Testis (tissue), 3 donors: ENCODE measurements around the gene AZGP1. TPM values are rescaled to one million over a fixed set of nuclear protein-coding genes. Genes with fewer than 3 reads are reported as not detected.

Experiments used
- DNase-seq: peaks from one replicate; pipeline ENCODE4 v3.0.0-alpha.2; 2019
- H3K27ac ChIP-seq, 2 donors: fragments of 200-600 bp; sonication (generic); one replicate each; pipeline ENCODE4 v1.5.1; 2019
- H3K27me3 ChIP-seq: fragments of 200-600 bp; sonication (generic); one replicate; pipeline ENCODE4 v1.5.1; 2019
- H3K36me3 ChIP-seq: fragments of 200-600 bp; sonication (generic); one replicate; pipeline ENCODE4 v1.5.1; 2017; ENCODE audit warnings: low read depth; ENCODE audit errors: missing control alignments
- H3K4me1 ChIP-seq: fragments of 200-600 bp; sonication (generic); one replicate; pipeline ENCODE4 v1.5.1; 2019
- H3K4me3 ChIP-seq, 2 donors: fragments of 200-600 bp; sonication (generic); one replicate each; pipeline ENCODE4 v1.5.1; 2017 to 2019
- H3K9me3 ChIP-seq: fragments of 200-600 bp; sonication (generic); one replicate; pipeline ENCODE4 v1.5.1; 2017
- CTCF ChIP-seq, 3 experiments: fragments of 450-650 bp in 2 of 3; fragments of 200-600 bp in 1 of 3; sonication (generic) in 1 of 3; IDR thresholded peaks; one replicate each; pipeline ENCODE4 v1.5.1; 2016 to 2019; ENCODE audit warnings: antibody characterized with exemption in 3 of 3, mild to moderate bottlenecking in 2 of 3, moderate library complexity in 1 of 3
- POLR2A ChIP-seq: fragments of 450-650 bp; IDR thresholded peaks from one replicate; pipeline ENCODE4 v1.6.1; 2017; ENCODE audit warnings: antibody characterized with exemption, mild to moderate bottlenecking, moderate library complexity
- WGBS, 2 donors: methylation state at CpG; one replicate each; pipeline ENCODE4 v1.1.5; 2018; 5-methylcytosine and 5-hydroxymethylcytosine counted together
- intact Hi-C: fragments of 100-400 bp; cut with DNase I; formaldehyde crosslinking; loops from one replicate; pipeline ENCODE4 v1.15.1; 2023; ENCODE audit warnings: low total_unique reads
- polyA plus RNA-seq: library from polyadenylated mRNA; stranded (reverse); fragments of 350-450 nt; fragmentation: Illumina TruSeq; extraction: RNeasy Lipid Tissue Mini Kit (QIAGEN cat#74804); gene quantifications from one replicate; pipeline ENCODE4 v1.2.3, GENCODE V29; 2014; ENCODE audit warnings: low read depth, low replicate concordance; ENCODE audit not compliant: insufficient read depth
- small RNA-seq, 2 donors: library from RNA; depleted of rRNA; stranded (forward); fragments of <200 nt; gene quantifications; one replicate each; pipeline ENCODE3, GENCODE V24; 2016
- total RNA-seq, 2 donors: library from RNA; depleted of rRNA; stranded (reverse); fragments of >200 nt; gene quantifications; one replicate each; pipeline ENCODE4 v1.2.3, GENCODE V29; 2016

Gene AZGP1
- total and polyA plus RNA-seq, 3 donors from 2014 or later = 42.1 to 81.2 (median 60.5) TPM

GRCh38 chr7:99919814-99920112 lies 56.1 kb downstream of the AZGP1 start:
- no peaks in the 10 kb centered on the region for H3K36me3 ChIP-seq
- H3K27me3 ChIP-seq = no peaks in the 10 kb centered on the region
- peak overlapping the region; percentile 89 to 97 for H3K4me3 ChIP-seq
- WGBS, 2 donors = 12 to 32% methylated on average over 4 of the region's 4 CpGs
- H3K27ac ChIP-seq = peak overlapping the region; percentile 85 to 88
- no peak for TF ChIP-seq CTCF (IDR thresholded peaks at IDR 0.05)
- no peak for TF ChIP-seq POLR2A
- intact Hi-C loops = no loop called here
- no peaks in the 10 kb centered on the region for H3K9me3 ChIP-seq
- H3K4me1 ChIP-seq = peaks cover 15% of the 10 kb centered on the region
- no peak for DNase-seq

- 1% methylated on average over 41 to 81 of the region's 81 CpGs for WGBS, 2 donors
- H3K4me3 ChIP-seq = peak within 1 kb of the TSS; percentile 89 to 97
- no peaks in the 10 kb centered on the region for H3K9me3 ChIP-seq
- H3K27me3 ChIP-seq = no peaks in the 10 kb centered on the region
- TF ChIP-seq POLR2A (peak; percentile 43), CTCF (IDR thresholded peaks at IDR 0.05) (peak in 1 of 3 experiments; percentile 27)
- intact Hi-C loops = no loop called here
- peak; percentile 93 for DNase-seq
- H3K36me3 ChIP-seq = no peaks in the 10 kb centered on the region
- peak within 1 kb of the TSS; percentile 85 to 88 for H3K27ac ChIP-seq
- peaks cover 15% of the 10 kb centered on the region for H3K4me1 ChIP-seq
These were observed 56.6 kb downstream of the AZGP1 start, which contains the start of gene TRIM4 for GRCh38 chr7:99918959-99919813. Gene TRIM4, minus strand, starts transcription at chr7:99919530. Its CDS starts 129 bp downstream, at chr7:99919401.

Small RNAs within 50 kb of the gene (small RNA-seq; reads per million reads assigned to genes)
- gene RF00019 (0 reads per million in 2 donors), gene RF00561 (0 reads per million in 2 donors)

Other genes starting within 250 kb of the AZGP1 start
- not detected for gene CYP3A7, start 240.8 kb downstream of the AZGP1 start, total RNA-seq
- not detected for gene CYP3A7, start 240.8 kb downstream of the AZGP1 start, polyA plus RNA-seq
- 1 to 10 TPM; 1.3 to 1.8 TPM for gene CYP3A4, start 191.8 kb downstream of the AZGP1 start, total RNA-seq
- 0.34 TPM for gene CYP3A4, start 191.8 kb downstream of the AZGP1 start, polyA plus RNA-seq
- under 1 TPM in 1 of 2 donors, not detected in 1; 0.37 TPM for gene CYP3A43, start 148.0 kb downstream of the AZGP1 start, total RNA-seq
- gene CYP3A43, start 148.0 kb downstream of the AZGP1 start, polyA plus RNA-seq = 3.6 TPM
- not detected for gene OR2AE1, start 99.0 kb downstream of the AZGP1 start, total RNA-seq
- not detected for gene OR2AE1, start 99.0 kb downstream of the AZGP1 start, polyA plus RNA-seq
- 10 to 100 TPM; 56.1 to 59.7 TPM for gene TRIM4, start 56.5 kb downstream of the AZGP1 start, total RNA-seq
- gene TRIM4, start 56.5 kb downstream of the AZGP1 start, polyA plus RNA-seq = 26.1 TPM
- under 1 TPM; 0.43 to 0.71 TPM for gene GJC3, start 46.4 kb downstream of the AZGP1 start, total RNA-seq
- gene GJC3, start 46.4 kb downstream of the AZGP1 start, polyA plus RNA-seq = 0.79 TPM
- gene ZKSCAN1, start 39.6 kb upstream of the AZGP1 start, total RNA-seq = 10 to 100 TPM; 65.3 to 71.3 TPM
- gene ZKSCAN1, start 39.6 kb upstream of the AZGP1 start, polyA plus RNA-seq = 30.7 TPM
- 10 to 100 TPM; 36.3 to 50.3 TPM for gene ZSCAN21, start 73.7 kb upstream of the AZGP1 start, total RNA-seq
- 21.3 TPM for gene ZSCAN21, start 73.7 kb upstream of the AZGP1 start, polyA plus RNA-seq
- gene ZNF3, start 105.7 kb upstream of the AZGP1 start, total RNA-seq = 10 to 100 TPM; 24.7 to 27.7 TPM
- gene ZNF3, start 105.7 kb upstream of the AZGP1 start, polyA plus RNA-seq = 23.4 TPM
- 10 to 100 TPM; 88.1 to 99.5 TPM for gene COPS6, start 112.9 kb upstream of the AZGP1 start, total RNA-seq
- 141 TPM for gene COPS6, start 112.9 kb upstream of the AZGP1 start, polyA plus RNA-seq
- 10 to 100 TPM; 85.1 to 86.5 TPM for gene MCM7, start 125.4 kb upstream of the AZGP1 start, total RNA-seq
- gene MCM7, start 125.4 kb upstream of the AZGP1 start, polyA plus RNA-seq = 137 TPM
- 10 to 100 TPM; 39.1 to 51.3 TPM for gene AP4M1, start 125.6 kb upstream of the AZGP1 start, total RNA-seq
- gene AP4M1, start 125.6 kb upstream of the AZGP1 start, polyA plus RNA-seq = 54.7 TPM
- 100 to 1,000 TPM in 1 of 2 donors, 10 to 100 TPM in 1; 99.1 to 108 TPM for gene TAF6, start 143.3 kb upstream of the AZGP1 start, total RNA-seq
- gene TAF6, start 143.3 kb upstream of the AZGP1 start, polyA plus RNA-seq = 95.4 TPM
- gene CNPY4, start 143.6 kb upstream of the AZGP1 start, total RNA-seq = 10 to 100 TPM; 14.3 to 19.3 TPM
- 22.2 TPM for gene CNPY4, start 143.6 kb upstream of the AZGP1 start, polyA plus RNA-seq
- 10 to 100 TPM in 1 of 2 donors, 1 to 10 TPM in 1; 7.2 to 10.2 TPM for gene MBLAC1, start 150.9 kb upstream of the AZGP1 start, total RNA-seq
- gene MBLAC1, start 150.9 kb upstream of the AZGP1 start, polyA plus RNA-seq = 2.9 TPM
- 100 to 1,000 TPM; 144 to 179 TPM for gene LAMTOR4, start 172.9 kb upstream of the AZGP1 start, total RNA-seq
- gene LAMTOR4, start 172.9 kb upstream of the AZGP1 start, polyA plus RNA-seq = 136 TPM
- gene TRAPPC14, start 182.7 kb upstream of the AZGP1 start, total RNA-seq = 10 to 100 TPM; 57.5 to 78.7 TPM
- gene TRAPPC14, start 182.7 kb upstream of the AZGP1 start, polyA plus RNA-seq = 71.8 TPM
- 10 to 100 TPM; 11.6 to 12.4 TPM for gene GAL3ST4, start 192.6 kb upstream of the AZGP1 start, total RNA-seq
- gene GAL3ST4, start 192.6 kb upstream of the AZGP1 start, polyA plus RNA-seq = 8.9 TPM
- gene GPC2, start 201.3 kb upstream of the AZGP1 start, total RNA-seq = 10 to 100 TPM; 12.7 to 20.7 TPM
- gene GPC2, start 201.3 kb upstream of the AZGP1 start, polyA plus RNA-seq = 17.7 TPM
- 100 to 1,000 TPM; 105 to 224 TPM for gene STAG3, start 201.9 kb upstream of the AZGP1 start, total RNA-seq
- 281 TPM for gene STAG3, start 201.9 kb upstream of the AZGP1 start, polyA plus RNA-seq
- gene PVRIG, start 243.9 kb upstream of the AZGP1 start, total RNA-seq = 1 to 10 TPM; 3.0 to 3.3 TPM
- gene PVRIG, start 243.9 kb upstream of the AZGP1 start, polyA plus RNA-seq = 2.6 TPM